Keratinocyte (primary cell): Measurements from ENCODE around the gene COL6A2. TPM values are rescaled to one million over a fixed set of nuclear protein-coding genes. Genes with fewer than 3 reads are reported as not detected.

Experiments used
- DNase-seq: peaks from one replicate; pipeline ENCODE4 v3.0.0-alpha.2; 2011; ENCODE audit warnings: low read depth, missing footprints, low spot score
- FAIRE-seq: peaks from 2 replicates; lab custom pipeline; 2011; peaks lifted over from hg19 to GRCh38; lab: Jason Lieb, UNC
- H2AFZ ChIP-seq: 2 replicates; pipeline ENCODE4 v1.6.0; 2012; ENCODE audit warnings: low read length, control low read depth, inconsistent platforms; ENCODE audit not compliant: control insufficient read depth
- H3K27ac ChIP-seq: 2 replicates; pipeline ENCODE4 v1.5.1; 2011; ENCODE audit warnings: low read length; ENCODE audit not compliant: control insufficient read depth, insufficient read depth
- H3K27me3 ChIP-seq: 3 replicates; pipeline ENCODE4 v1.6.0; 2011; ENCODE audit warnings: low read length; ENCODE audit not compliant: control insufficient read depth, insufficient read depth; ENCODE audit errors: extremely low read depth
- H3K36me3 ChIP-seq, 2 experiments: 2 replicates in 1 of 2; 3 replicates in 1 of 2; pipeline ENCODE4 v1.5.1; 2011; ENCODE audit warnings: low read length in 2 of 2, mild to moderate bottlenecking in 1 of 2; ENCODE audit not compliant: control insufficient read depth in 2 of 2, insufficient read depth in 2 of 2; ENCODE audit errors: extremely low read depth in 1 of 2
- H3K4me1 ChIP-seq: 3 replicates; pipeline ENCODE4 v1.5.1; 2011; ENCODE audit warnings: low read length; ENCODE audit not compliant: control insufficient read depth, insufficient read depth; ENCODE audit errors: extremely low read depth
- H3K4me2 ChIP-seq: 3 replicates; pipeline ENCODE4 v1.6.0; 2011; ENCODE audit warnings: low read depth, low read length; ENCODE audit not compliant: control insufficient read depth, insufficient read depth; ENCODE audit errors: extremely low read depth
- H3K4me3 ChIP-seq, 3 experiments: fragments of 200-600 bp in 1 of 3; sonication (generic) in 1 of 3; 2 replicates in 2 of 3; 3 replicates in 1 of 3; pipeline ENCODE4 v1.5.1; 2011 to 2016; ENCODE audit warnings: low read length in 3 of 3, mild to moderate bottlenecking in 3 of 3, control low read depth in 2 of 3, inconsistent platforms in 1 of 3, low read depth in 1 of 3, mixed read lengths in 1 of 3, mixed run types in 1 of 3, moderate library complexity in 1 of 3; ENCODE audit not compliant: control insufficient read depth in 2 of 3, insufficient read depth in 2 of 3; ENCODE audit errors: extremely low read depth in 1 of 3
- H3K79me2 ChIP-seq: 2 replicates; pipeline ENCODE4 v1.6.0; 2012; ENCODE audit warnings: low read length; ENCODE audit not compliant: control insufficient read depth, insufficient read depth
- H3K9ac ChIP-seq: 3 replicates; pipeline ENCODE4 v1.6.0; 2011; ENCODE audit warnings: low read length; ENCODE audit not compliant: control insufficient read depth, insufficient read depth; ENCODE audit errors: extremely low read depth
- H3K9me1 ChIP-seq: 3 replicates; pipeline ENCODE4 v1.6.0; 2011; ENCODE audit warnings: low read length; ENCODE audit not compliant: control insufficient read depth, insufficient read depth; ENCODE audit errors: extremely low read depth
- H3K9me3 ChIP-seq: 2 replicates; pipeline ENCODE4 v1.5.1; 2012; ENCODE audit warnings: low read depth, low read length; ENCODE audit not compliant: control insufficient read depth
- H4K20me1 ChIP-seq: 3 replicates; pipeline ENCODE4 v1.6.0; 2011; ENCODE audit warnings: low read length; ENCODE audit not compliant: control insufficient read depth, insufficient read depth; ENCODE audit errors: extremely low read depth
- CTCF ChIP-seq, 3 experiments: IDR thresholded peaks in 1 of 3; conservative IDR thresholded peaks in 1 of 3; optimal IDR thresholded peaks in 1 of 3; 2 replicates in 2 of 3; 3 replicates in 1 of 3; pipeline versions ENCODE3 to v1.5.1; 2011; ENCODE audit warnings: low read length in 3 of 3, mild to moderate bottlenecking in 3 of 3, moderate library complexity in 2 of 3, control low read depth in 1 of 3, inconsistent platforms in 1 of 3; ENCODE audit not compliant: insufficient read depth in 2 of 3; ENCODE audit errors: extremely low read depth in 1 of 3
- EZH2 ChIP-seq: IDR thresholded peaks from one replicate; pipeline ENCODE4 v1.6.1; 2012; ENCODE audit warnings: inconsistent platforms, mild to moderate bottlenecking, low read length, moderate library complexity
- dilution Hi-C: fragments of 300-500 bp; cut with MboI; formaldehyde crosslinking; loops from one replicate; pipeline ENCODE4 v1.7.0; 2020; ENCODE audit warnings: low sequenced_read_pairs; ENCODE audit not compliant: extremely low pct_ligation_motif_present
- polyA plus RNA-seq, 5 experiments: library from polyadenylated mRNA; depleted of rRNA in 3 of 5; stranded (reverse) in 3 of 5; stranded (forward) in 1 of 5; unstranded in 1 of 5; fragments of >200 nt; gene quantifications; 1 replicate in 1 of 5; 2 replicates in 3 of 5; 3 replicates in 1 of 5; pipeline versions ENCODE4 v1.2.1 to v1.2.3, GENCODE V29; 2011 to 2012; ENCODE audit warnings: missing spikeins in 2 of 5, low read depth in 1 of 5, low replicate concordance in 1 of 5

The COL6A2 gene
- polyA plus RNA-seq, 1 donor (not counting 4 experiments of a cell fraction or from before 2014, with no cell fraction given): 0.03 TPM

- Histone ChIP-seq H3K4me3 (no peak overlapping the region), H3K79me2 (no peaks in the 10 kb centered on the region), H3K4me2 (no peak overlapping the region), H3K9ac (no peak overlapping the region), H3K36me3 (no peaks in the 10 kb centered on the region), H3K27ac (no peak overlapping the region), H3K27me3 (no peaks in the 10 kb centered on the region), H4K20me1 (no peaks in the 10 kb centered on the region), H3K4me1 (no peaks in the 10 kb centered on the region), H3K9me1 (no peaks in the 10 kb centered on the region), H3K9me3 (peaks cover 4% of the 10 kb centered on the region), H2AFZ (no peak overlapping the region)
- TF ChIP-seq EZH2 (no peak), CTCF (optimal IDR thresholded peaks at IDR 0.05 in 1 of 3, IDR thresholded peaks at IDR 0.05 in 1 of 3, conservative IDR thresholded peaks at IDR 0.05 in 1 of 3; ENCODE audit: extremely low read depth in 1 of 3, insufficient read depth in 2 of 3, low read length in 3 of 3) (no peak)
- FAIRE-seq (no peak), DNase-seq (no peak)
- dilution Hi-C loops: no loop called here
These were observed 33.1 kb downstream of the COL6A2 start for GRCh38 chr21:46130831-46131587.

GRCh38 chr21:46131588-46131837, 33.6 kb downstream of the COL6A2 start:
- Histone ChIP-seq H3K4me2 (no peak overlapping the region), H3K27ac (no peak overlapping the region), H3K4me1 (no peaks in the 10 kb centered on the region), H2AFZ (no peak overlapping the region), H3K27me3 (no peaks in the 10 kb centered on the region), H3K4me3 (no peak overlapping the region), H3K36me3 (no peaks in the 10 kb centered on the region), H3K79me2 (no peaks in the 10 kb centered on the region), H3K9me1 (no peaks in the 10 kb centered on the region), H3K9me3 (peaks cover 4% of the 10 kb centered on the region), H3K9ac (no peak overlapping the region), H4K20me1 (no peaks in the 10 kb centered on the region)
- DNase-seq: no peak
- dilution Hi-C loops: no loop called here
- TF ChIP-seq EZH2: no peak
- no peak for TF ChIP-seq CTCF (optimal IDR thresholded peaks at IDR 0.05 in 1 of 3, IDR thresholded peaks at IDR 0.05 in 1 of 3, conservative IDR thresholded peaks at IDR 0.05 in 1 of 3; ENCODE audit: extremely low read depth in 1 of 3, insufficient read depth in 2 of 3, low read length in 3 of 3)
- FAIRE-seq: no peak
